H1 (cell line): ENCODE results near the gene MEX3C. TPM values are rescaled to one million over a fixed set of nuclear protein-coding genes. Genes with fewer than 3 reads are reported as not detected.

ENCODE experiments used
- CTCF ChIA-PET: fragments of 300-600 bp; sonication (Branson Sonifier 250); formaldehyde crosslinking; loops from one replicate; lab custom pipeline; 2021; ENCODE audit not compliant: partially characterized antibody; lab: Charles Lee
- POLR2A ChIA-PET: fragments of 300-600 bp; sonication (Branson Sonifier 250); formaldehyde crosslinking; loops from one replicate; lab custom pipeline; 2021; ENCODE audit warnings: inconsistent platforms; ENCODE audit not compliant: partially characterized antibody; lab: Charles Lee
- DNase-seq, 2 experiments: peaks; one replicate each; pipeline versions ENCODE4 v3.0.0 to v3.0.0-alpha.2; 2010 to 2022; ENCODE audit warnings: low spot score in 2 of 2, low read depth in 1 of 2, mixed read lengths in 1 of 2
- FAIRE-seq: peaks from 2 replicates; lab custom pipeline; 2011; peaks lifted over from hg19 to GRCh38; lab: Jason Lieb, UNC
- H2AFZ ChIP-seq: 2 replicates; pipeline ENCODE4 v1.8.1; 2012; ENCODE audit warnings: low read length, inconsistent platforms
- H2AK5ac ChIP-seq: 2 replicates; pipeline ENCODE4 v1.6.1; 2013; ENCODE audit warnings: low read depth, low read length
- H2BK120ac ChIP-seq: replicated peaks from 2 replicates; pipeline ENCODE3; 2013; ENCODE audit warnings: low read depth, low read length, inconsistent platforms
- H2BK12ac ChIP-seq: 2 replicates; pipeline ENCODE4 v1.6.1; 2013; ENCODE audit warnings: low read depth, low read length
- H2BK15ac ChIP-seq: 2 replicates; pipeline ENCODE4 v1.6.1; 2013; ENCODE audit warnings: low read length
- H2BK20ac ChIP-seq: 2 replicates; pipeline ENCODE4 v1.6.1; 2013; ENCODE audit warnings: low read length
- H2BK5ac ChIP-seq: 2 replicates; pipeline ENCODE4 v1.6.1; 2013; ENCODE audit warnings: low read depth, low read length
- H3K14ac ChIP-seq: 2 replicates; pipeline ENCODE4 v1.6.1; 2013; ENCODE audit warnings: inconsistent platforms; ENCODE audit not compliant: insufficient read length
- H3K18ac ChIP-seq: 2 replicates; pipeline ENCODE4 v1.6.1; 2013; ENCODE audit warnings: low read length; ENCODE audit errors: extremely low read depth
- H3K23ac ChIP-seq: 2 replicates; pipeline ENCODE4 v1.6.1; 2013; ENCODE audit warnings: inconsistent platforms; ENCODE audit not compliant: insufficient read length
- H3K23me2 ChIP-seq: 2 replicates; pipeline ENCODE4 v1.6.1; 2013; ENCODE audit warnings: low read depth, low read length
- H3K27ac ChIP-seq: 2 replicates; pipeline ENCODE4 v1.6.1; 2011; ENCODE audit warnings: low read depth, low read length, inconsistent platforms
- H3K27me3 ChIP-seq, 4 experiments: replicated peaks in 1 of 4; 1 replicate in 1 of 4; 2 replicates in 3 of 4; pipeline versions ENCODE4 v1.6.1 to v1.8.1; 2011 to 2013; ENCODE audit warnings: low read length in 3 of 4, mild to moderate bottlenecking in 3 of 4, inconsistent platforms in 2 of 4, mixed read lengths in 2 of 4, moderate library complexity in 1 of 4; ENCODE audit not compliant: control insufficient read depth in 3 of 4, insufficient read depth in 3 of 4; ENCODE audit errors: extremely low read depth in 1 of 4
- H3K36me3 ChIP-seq, 4 experiments: 2 replicates each; pipeline versions ENCODE4 v1.6.1 to v1.8.1; 2011 to 2013; ENCODE audit warnings: mild to moderate bottlenecking in 4 of 4, low read length in 3 of 4, moderate library complexity in 2 of 4, control low read depth in 1 of 4, inconsistent platforms in 1 of 4; ENCODE audit not compliant: insufficient read depth in 4 of 4, control insufficient read depth in 2 of 4
- H3K4ac ChIP-seq: replicated peaks from 2 replicates; pipeline ENCODE3; 2013; ENCODE audit warnings: low read length, low read depth, mixed read lengths, inconsistent platforms; ENCODE audit not compliant: insufficient read length
- H3K4me1 ChIP-seq, 4 experiments: replicated peaks in 1 of 4; 1 replicate in 1 of 4; 2 replicates in 3 of 4; pipeline versions ENCODE4 v1.6.1 to v1.8.1; 2011 to 2013; ENCODE audit warnings: low read length in 3 of 4, inconsistent platforms in 2 of 4, mixed read lengths in 1 of 4; ENCODE audit not compliant: insufficient read depth in 4 of 4, control insufficient read depth in 3 of 4
- H3K4me2 ChIP-seq, 2 experiments: 2 replicates each; pipeline versions ENCODE4 v1.6.1 to v1.8.1; 2011 to 2013; ENCODE audit warnings: low read depth in 2 of 2, low read length in 2 of 2, control low read depth in 1 of 2, inconsistent platforms in 1 of 2, mild to moderate bottlenecking in 1 of 2; ENCODE audit not compliant: insufficient read depth in 1 of 2
- H3K4me3 ChIP-seq, 4 experiments: fragments of 200-600, 300-600 bp in 1 of 4; sonication (generic), shearing (Covaris generic), sonication (Bioruptor Twin) in 1 of 4; 2 replicates each; pipeline versions ENCODE4 v1.5.1 to v1.8.1; 2011 to 2016; ENCODE audit warnings: low read length in 4 of 4, low read depth in 3 of 4, control low read depth in 2 of 4, inconsistent platforms in 2 of 4, mild to moderate bottlenecking in 2 of 4, mixed read lengths in 1 of 4, moderate library complexity in 1 of 4; ENCODE audit not compliant: insufficient read depth in 2 of 4; ENCODE audit errors: extremely low read depth in 1 of 4
- H3K56ac ChIP-seq: replicated peaks from 2 replicates; pipeline ENCODE3; 2013; ENCODE audit warnings: low read depth, mild to moderate bottlenecking, mixed read lengths, low read length, inconsistent platforms; ENCODE audit not compliant: insufficient read length
- H3K79me1 ChIP-seq: 2 replicates; pipeline ENCODE4 v1.6.1; 2013; ENCODE audit warnings: low read depth, low read length, control low read depth
- H3K79me2 ChIP-seq, 2 experiments: 2 replicates each; pipeline versions ENCODE4 v1.6.1 to v1.8.1; 2012 to 2013; ENCODE audit warnings: low read length in 2 of 2, mild to moderate bottlenecking in 2 of 2, inconsistent platforms in 1 of 2; ENCODE audit not compliant: insufficient read depth in 2 of 2, control insufficient read depth in 1 of 2
- H3K9ac ChIP-seq, 4 experiments: replicated peaks in 1 of 4; 1 replicate in 1 of 4; 2 replicates in 3 of 4; pipeline versions ENCODE4 v1.6.1 to v1.8.1; 2011 to 2013; ENCODE audit warnings: low read depth in 3 of 4, low read length in 3 of 4, control low read depth in 2 of 4, mild to moderate bottlenecking in 2 of 4, moderate library complexity in 2 of 4, inconsistent platforms in 1 of 4; ENCODE audit errors: extremely low read depth in 1 of 4
- H3K9me3 ChIP-seq, 2 experiments: 2 replicates each; pipeline versions ENCODE4 v1.6.1 to v1.8.1; 2012 to 2013; ENCODE audit warnings: mild to moderate bottlenecking in 2 of 2, moderate library complexity in 2 of 2, control low read depth in 1 of 2, inconsistent platforms in 1 of 2, low read depth in 1 of 2, low read length in 1 of 2, mixed read lengths in 1 of 2; ENCODE audit not compliant: insufficient read depth in 2 of 2
- H4K20me1 ChIP-seq, 2 experiments: replicated peaks in 1 of 2; 2 replicates each; pipeline versions ENCODE3 to v1.8.1; 2011 to 2013; ENCODE audit warnings: inconsistent platforms in 2 of 2, low read length in 2 of 2, mild to moderate bottlenecking in 1 of 2; ENCODE audit not compliant: insufficient read depth in 2 of 2, control insufficient read depth in 1 of 2
- H4K5ac ChIP-seq: 2 replicates; pipeline ENCODE4 v1.6.1; 2013; ENCODE audit warnings: low read length, low read depth, mixed read lengths, inconsistent platforms; ENCODE audit not compliant: insufficient read length
- H4K8ac ChIP-seq: 2 replicates; pipeline ENCODE4 v1.8.0; 2013; ENCODE audit warnings: mild to moderate bottlenecking, moderate library complexity, low read length, inconsistent platforms; ENCODE audit not compliant: insufficient read depth; ENCODE audit errors: extremely low read depth
- H4K91ac ChIP-seq: replicated peaks from 2 replicates; pipeline ENCODE3; 2013; ENCODE audit warnings: low read length, mixed read lengths, inconsistent platforms; ENCODE audit not compliant: insufficient read length
- CHD1 ChIP-seq: IDR thresholded peaks from 2 replicates; pipeline ENCODE4 v1.6.1; 2012; ENCODE audit warnings: low read depth, low read length, improper control_type of control experiment
- CHD2 ChIP-seq: IDR thresholded peaks from 2 replicates; pipeline ENCODE4 v1.6.1; 2012; ENCODE audit warnings: low read length, improper control_type of control experiment
- E2F6 ChIP-seq: IDR thresholded peaks from 2 replicates; pipeline ENCODE4 v1.6.1; 2012; ENCODE audit warnings: inconsistent platforms
- EZH2 ChIP-seq: fragments of 200-600 bp; sonication (generic); IDR thresholded peaks from 2 replicates; pipeline ENCODE4 v1.7.1; 2012; ENCODE audit warnings: low read depth, mild to moderate bottlenecking, moderate library complexity, low read length, inconsistent platforms; ENCODE audit not compliant: severe bottlenecking
- FOSL1 ChIP-seq: IDR thresholded peaks from 2 replicates; pipeline ENCODE4 v1.6.1; 2011; ENCODE audit warnings: mild to moderate bottlenecking, low read depth, low read length, moderate library complexity; ENCODE audit not compliant: insufficient read depth
- GABPA ChIP-seq: IDR thresholded peaks from 2 replicates; pipeline ENCODE4 v1.6.1; 2011; ENCODE audit warnings: mild to moderate bottlenecking, low read length, moderate library complexity, borderline replicate concordance; ENCODE audit not compliant: insufficient read depth
- HDAC2 ChIP-seq, 2 experiments: fragments of 300-600 bp in 1 of 2; sonication (generic) in 1 of 2; IDR thresholded peaks; 2 replicates each; pipeline ENCODE4 v1.6.1; 2011 to 2012; ENCODE audit warnings: low read depth in 2 of 2, low read length in 2 of 2, mild to moderate bottlenecking in 2 of 2, moderate library complexity in 2 of 2, borderline replicate concordance in 1 of 2, inconsistent platforms in 1 of 2
- NANOG ChIP-seq: IDR thresholded peaks from 2 replicates; pipeline ENCODE4 v1.6.1; 2011; ENCODE audit warnings: low read length, low read depth, mild to moderate bottlenecking, inconsistent platforms; ENCODE audit not compliant: insufficient read depth, poor library complexity, severe bottlenecking
- SIX5 ChIP-seq: IDR thresholded peaks from 2 replicates; pipeline ENCODE4 v1.6.1; 2011; ENCODE audit warnings: mild to moderate bottlenecking, low read depth, low read length
- TAF1 ChIP-seq: IDR thresholded peaks from 2 replicates; pipeline ENCODE4 v1.6.1; 2011; ENCODE audit warnings: mild to moderate bottlenecking, low read depth, low read length
- TAF7 ChIP-seq: optimal IDR thresholded peaks from 2 replicates; pipeline ENCODE3; 2011; ENCODE audit warnings: low read depth, mild to moderate bottlenecking, inconsistent platforms, low read length, moderate library complexity, borderline replicate concordance
- TBP ChIP-seq: IDR thresholded peaks from 2 replicates; pipeline ENCODE4 v1.6.1; 2011; ENCODE audit warnings: low read depth, low read length, improper control_type of control experiment
- WGBS, 2 experiments: shearing (Covaris generic) in 1 of 2; methylation state at CpG; one replicate each; pipeline versions ENCODE4 v1.1.6 to v1.1.7; 2013 to 2015; ENCODE audit warnings: low lambda C conversion rate in 2 of 2, mixed read lengths in 2 of 2, inconsistent platforms in 1 of 2, low coverage in 1 of 2, missing lambda C conversion rate in 1 of 2; ENCODE audit not compliant: insufficient replicate concordance in 2 of 2, insufficient coverage in 1 of 2, insufficient read length in 1 of 2; ENCODE audit errors: extremely low coverage in 1 of 2, missing lambda C conversion rate in 1 of 2; 5-methylcytosine and 5-hydroxymethylcytosine counted together
- polyA plus RNA-seq, 7 experiments: library from polyadenylated mRNA; depleted of rRNA in 3 of 7; stranded (reverse) in 5 of 7; unstranded in 2 of 7; fragments of >200 nt in 5 of 7; fragments of 200-250 nt in 2 of 7; gene quantifications; 1 replicate in 5 of 7; 2 replicates in 1 of 7; 4 replicates in 1 of 7; pipeline versions ENCODE4 v1.2.1 to v1.2.3, GENCODE V29; 2011 to 2013; ENCODE audit warnings: missing spikeins in 2 of 7, mixed read lengths in 2 of 7
- total RNA-seq: library from RNA; stranded (reverse); fragmentation: NEBNext Ultra II Directional; extraction: Animal tissue kit (Norgen Biotek cat#: 25700); gene quantifications from 2 replicates; pipeline ENCODE4 v1.2.1, GENCODE V29; 2021

The MEX3C gene
- total and polyA plus RNA-seq, 2 of the 8 experiments (the other 6 are each of a cell fraction or from before 2014, with no cell fraction given) = 48.2 to 103 TPM

DNA sequence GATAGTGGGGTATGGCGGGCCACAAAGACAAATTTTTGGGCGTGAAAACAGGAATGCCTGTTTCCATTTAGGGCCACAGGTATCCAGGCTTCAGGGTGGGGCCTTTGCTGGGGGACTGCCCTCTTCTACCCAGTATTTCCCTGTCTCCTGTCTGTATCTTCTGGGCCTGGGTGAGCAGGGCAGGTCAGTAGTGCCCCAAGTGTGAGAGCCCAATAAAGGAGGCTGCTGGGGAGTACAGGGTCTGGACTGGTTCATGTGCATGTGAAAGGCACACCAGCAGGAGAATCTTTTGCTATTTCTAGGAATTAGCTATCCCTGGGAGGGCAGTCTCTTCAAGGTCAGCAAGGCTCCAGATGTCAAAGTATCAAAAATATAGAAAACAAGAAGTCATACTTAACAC, 71.5 kb downstream of the MEX3C start:
- Histone ChIP-seq H3K79me2 (no peaks in the 10 kb centered on the region), H3K27ac (no peak overlapping the region), H4K20me1 (no peaks in the 10 kb centered on the region), H3K4me1 (peaks cover 0 to 5% (median 0%) of the 10 kb centered on the region in 4 experiments; a peak in 1 of 7 replicates), H2BK15ac (no peak overlapping the region), H3K18ac (no peak overlapping the region), H2BK120ac (no peak overlapping the region), H4K91ac (no peak overlapping the region), H4K5ac (no peak overlapping the region), H2BK5ac (no peak overlapping the region), H4K8ac (no peak overlapping the region), H3K4me2 (no peak overlapping the region), H3K4me3 (no peak overlapping the region), H2BK20ac (no peak overlapping the region), H3K23ac (no peak overlapping the region), H3K4ac (no peak overlapping the region), H3K27me3 (no peaks in the 10 kb centered on the region), H3K9ac (no peak overlapping the region), H3K9me3 (no peaks in the 10 kb centered on the region), H3K23me2 (no peaks in the 10 kb centered on the region), H2AFZ (no peak overlapping the region), H3K79me1 (no peaks in the 10 kb centered on the region), H3K56ac (no peak overlapping the region), H2BK12ac (no peak overlapping the region), H3K14ac (no peak overlapping the region), H3K36me3 (no peaks in the 10 kb centered on the region), H2AK5ac (no peak overlapping the region)
- POLR2A ChIA-PET = no interaction called here
- 92% methylated on average over 2 of the region's 2 CpGs; no CpG with 5 or more reads in 1 of the 2 experiments for WGBS, 2 experiments
- FAIRE-seq (no peak), DNase-seq (peak in 1 of 2 experiments; percentile 16)
- CTCF ChIA-PET = interaction anchor here (0.9 to 9.2 kb wide), 3 partner anchors 16 to 306 kb away, joined by 3 to 56 read pairs (median 4); no protein-coding TSS in a partner anchor
- TF ChIP-seq FOSL1 (no peak), GABPA (no peak), TAF1 (no peak), TAF7 (no peak), EZH2 (no peak), E2F6 (no peak), NANOG (no peak), HDAC2 (IDR thresholded peaks at IDR 0.05; ENCODE audit: borderline replicate concordance in 1 of 2, low read depth in 2 of 2, low read length in 2 of 2) (no peak), CHD1 (no peak), CHD2 (no peak), SIX5 (no peak), TBP (no peak)
